Measurements from ENCODE around the gene EXTL1.
"Not testable (repeated sequence)": the region's sequence is repeated elsewhere in the genome, so short reads cannot be mapped to it uniquely, and the experiment has no call there.

Gene EXTL1

DNA sequence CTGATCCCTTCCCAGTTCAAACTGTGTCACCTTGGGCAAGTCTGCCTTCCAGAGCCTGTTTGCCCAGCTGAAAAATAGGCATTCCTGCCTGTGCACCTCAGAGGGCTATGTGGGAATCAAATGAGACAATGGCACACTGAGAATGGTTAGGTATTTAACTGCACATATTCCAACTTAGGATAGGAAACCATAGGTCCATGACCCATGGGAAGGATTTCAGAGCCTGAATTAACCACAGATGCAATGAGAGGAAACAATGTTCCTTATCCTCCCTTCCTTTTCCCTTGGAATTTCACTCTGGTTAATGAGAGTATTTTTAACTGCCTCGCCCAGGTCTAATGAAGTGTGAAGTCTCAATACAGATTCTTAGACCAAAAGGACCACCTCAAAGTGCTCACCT lies 36.4 kb upstream of the EXTL1 start:
- H3K4me3 ChIP-seq (replicated peaks; ENCODE audit: low read depth, low read length): no peak overlapping the region
- TF ChIP-seq, protein P1, sequence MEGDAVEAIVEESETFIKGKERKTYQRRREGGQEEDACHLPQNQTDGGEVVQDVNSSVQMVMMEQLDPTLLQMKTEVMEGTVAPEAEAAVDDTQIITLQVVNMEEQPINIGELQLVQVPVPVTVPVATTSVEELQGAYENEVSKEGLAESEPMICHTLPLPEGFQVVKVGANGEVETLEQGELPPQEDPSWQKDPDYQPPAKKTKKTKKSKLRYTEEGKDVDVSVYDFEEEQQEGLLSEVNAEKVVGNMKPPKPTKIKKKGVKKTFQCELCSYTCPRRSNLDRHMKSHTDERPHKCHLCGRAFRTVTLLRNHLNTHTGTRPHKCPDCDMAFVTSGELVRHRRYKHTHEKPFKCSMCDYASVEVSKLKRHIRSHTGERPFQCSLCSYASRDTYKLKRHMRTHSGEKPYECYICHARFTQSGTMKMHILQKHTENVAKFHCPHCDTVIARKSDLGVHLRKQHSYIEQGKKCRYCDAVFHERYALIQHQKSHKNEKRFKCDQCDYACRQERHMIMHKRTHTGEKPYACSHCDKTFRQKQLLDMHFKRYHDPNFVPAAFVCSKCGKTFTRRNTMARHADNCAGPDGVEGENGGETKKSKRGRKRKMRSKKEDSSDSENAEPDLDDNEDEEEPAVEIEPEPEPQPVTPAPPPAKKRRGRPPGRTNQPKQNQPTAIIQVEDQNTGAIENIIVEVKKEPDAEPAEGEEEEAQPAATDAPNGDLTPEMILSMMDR (IDR thresholded peaks at IDR 0.05; ENCODE audit: low read length, missing control alignments): no peak
- no peak for DNase-seq (ENCODE audit: low read depth)

DNA sequence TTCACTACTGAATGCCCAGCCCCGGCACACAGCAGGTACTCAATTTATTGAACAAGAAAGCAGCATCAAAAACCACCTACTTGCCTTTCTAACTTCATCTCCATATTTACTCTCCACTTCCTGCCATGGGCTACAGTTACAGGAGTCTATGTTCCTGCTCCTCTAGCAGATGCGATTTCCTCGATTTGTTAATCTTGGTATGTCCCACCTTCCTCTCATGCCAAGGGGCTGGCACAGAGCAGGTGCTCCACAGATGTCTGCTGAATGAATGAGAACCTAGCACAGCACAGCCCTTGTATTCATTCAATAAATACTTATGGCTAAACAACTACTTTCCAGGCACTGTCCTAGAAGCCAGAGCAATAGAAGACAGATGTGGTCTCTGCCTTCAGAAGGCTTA lies 35.9 kb upstream of the EXTL1 start:
- DNase-seq (ENCODE audit: low read depth): no peak
- TF ChIP-seq, protein P1 (IDR thresholded peaks at IDR 0.05; ENCODE audit: low read length, missing control alignments): no peak
- H3K4me3 ChIP-seq (replicated peaks; ENCODE audit: low read depth, low read length): no peak overlapping the region

DNA sequence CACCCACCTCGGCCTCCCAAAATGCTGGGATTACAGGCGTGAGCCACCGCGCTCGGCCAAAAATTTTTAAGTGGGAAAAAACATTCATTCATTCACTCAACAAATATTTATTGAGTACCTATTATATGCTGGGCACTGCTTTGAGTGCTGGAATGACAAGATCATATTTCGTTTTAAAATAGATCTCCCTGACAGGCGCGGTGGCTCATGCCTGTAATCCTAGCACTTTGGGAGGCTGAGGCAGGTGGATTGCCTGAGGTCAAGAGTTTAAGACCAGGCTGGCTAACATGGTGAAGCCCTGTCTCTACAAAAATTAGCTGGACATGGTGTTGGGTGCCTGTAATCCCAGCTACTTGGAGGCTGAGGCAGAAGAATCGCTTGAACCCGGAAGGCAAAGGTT lies 34.8 kb upstream of the EXTL1 start:
- not testable (repeated sequence) for H3K4me3 ChIP-seq (replicated peaks; ENCODE audit: low read depth, low read length)

DNA sequence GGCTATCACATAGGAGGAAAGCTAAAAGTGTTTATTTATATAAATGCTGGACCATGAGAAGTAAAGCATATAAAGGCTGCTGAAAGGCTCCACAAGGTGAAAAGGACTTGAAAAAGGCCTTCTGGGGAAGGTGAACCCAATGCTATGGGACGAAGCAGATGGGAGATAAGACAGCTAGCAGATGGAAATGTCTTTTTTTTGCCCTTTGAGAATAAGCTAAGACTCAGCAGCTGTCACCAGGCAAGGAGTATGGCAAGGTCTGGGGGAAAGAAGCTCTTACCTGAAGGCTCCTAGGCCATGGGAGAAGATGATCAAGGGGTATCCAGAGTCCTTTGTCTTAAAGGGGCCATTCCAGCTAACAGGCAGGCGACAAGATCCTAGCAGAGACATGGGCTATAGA lies 33.6 kb upstream of the EXTL1 start:
- H3K4me3 ChIP-seq (replicated peaks; ENCODE audit: low read depth, low read length): no peak overlapping the region
- TF ChIP-seq, protein P1 (IDR thresholded peaks at IDR 0.05; ENCODE audit: low read length, missing control alignments): no peak
- DNase-seq (ENCODE audit: low read depth): no peak

More for the DNA sequence above, 34.8 kb upstream of the EXTL1 start:
- not testable (repeated sequence) for DNase-seq (ENCODE audit: low read depth)

DNA sequence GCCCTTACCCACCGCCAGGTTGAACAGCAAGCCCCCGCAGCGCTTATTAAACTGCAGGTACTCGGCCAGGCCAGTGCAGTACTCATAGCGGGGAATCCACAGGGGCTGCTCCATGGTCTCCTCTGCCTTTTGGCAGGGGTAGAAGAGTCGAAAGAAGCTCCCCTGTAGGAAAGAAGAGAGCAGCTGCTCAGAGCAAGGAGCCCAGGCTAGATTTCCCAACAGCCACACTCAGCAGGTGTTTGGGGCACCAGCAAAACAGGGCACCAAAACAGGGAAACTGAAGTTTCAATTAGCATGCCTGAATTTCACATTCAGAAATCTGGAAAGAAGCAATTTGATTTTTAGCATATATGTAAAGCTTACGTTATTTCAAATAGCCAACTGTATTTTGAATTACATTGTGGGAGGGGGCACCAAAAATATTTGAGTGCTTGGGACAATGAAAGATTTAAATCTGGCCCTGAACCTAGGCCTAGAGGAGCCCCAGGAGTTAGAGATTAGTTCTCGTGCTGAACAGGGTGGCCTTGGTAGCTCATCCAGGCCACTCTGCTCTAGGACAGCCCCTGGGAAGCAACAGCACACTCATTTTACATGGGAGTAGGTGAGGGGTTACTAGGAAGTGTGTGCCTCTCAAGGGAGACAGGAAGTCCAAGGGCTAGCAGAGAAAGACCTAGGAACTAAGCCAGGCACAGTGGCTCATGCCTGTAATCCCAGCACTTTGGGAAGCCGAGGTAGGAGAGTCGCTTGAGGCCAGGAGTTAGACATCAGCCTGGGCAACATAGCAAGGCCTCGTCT lies 31.9 kb upstream of the EXTL1 start:
- DNase-seq (ENCODE audit: low read depth): no peak
- TF ChIP-seq, protein P1 (IDR thresholded peaks at IDR 0.05; ENCODE audit: low read length, missing control alignments): no peak
- no peak overlapping the region for H3K4me3 ChIP-seq (replicated peaks; ENCODE audit: low read depth, low read length)

DNA sequence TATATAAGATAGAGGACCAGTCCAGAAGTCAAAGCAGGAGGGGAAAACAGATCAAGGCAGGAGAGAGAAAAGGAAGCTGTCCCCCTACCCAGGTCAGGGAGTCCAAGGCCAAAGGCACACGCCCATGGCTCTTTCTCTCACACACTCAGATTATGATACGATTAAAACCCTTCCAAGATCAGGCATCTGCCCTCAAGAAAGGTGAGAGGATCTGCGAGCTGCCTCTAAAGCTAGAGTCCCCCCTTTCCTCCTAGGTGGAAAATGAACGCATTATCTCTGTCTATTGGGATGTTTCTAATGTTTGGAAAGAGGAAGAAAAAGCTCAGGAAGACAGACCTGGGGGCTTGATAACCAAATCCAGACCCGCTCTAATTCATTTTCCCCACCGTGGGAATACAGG lies 31.3 kb upstream of the EXTL1 start:
- H3K4me3 ChIP-seq (replicated peaks; ENCODE audit: low read depth, low read length): no peak overlapping the region
- TF ChIP-seq, protein P1 (IDR thresholded peaks at IDR 0.05; ENCODE audit: low read length, missing control alignments): no peak

DNA sequence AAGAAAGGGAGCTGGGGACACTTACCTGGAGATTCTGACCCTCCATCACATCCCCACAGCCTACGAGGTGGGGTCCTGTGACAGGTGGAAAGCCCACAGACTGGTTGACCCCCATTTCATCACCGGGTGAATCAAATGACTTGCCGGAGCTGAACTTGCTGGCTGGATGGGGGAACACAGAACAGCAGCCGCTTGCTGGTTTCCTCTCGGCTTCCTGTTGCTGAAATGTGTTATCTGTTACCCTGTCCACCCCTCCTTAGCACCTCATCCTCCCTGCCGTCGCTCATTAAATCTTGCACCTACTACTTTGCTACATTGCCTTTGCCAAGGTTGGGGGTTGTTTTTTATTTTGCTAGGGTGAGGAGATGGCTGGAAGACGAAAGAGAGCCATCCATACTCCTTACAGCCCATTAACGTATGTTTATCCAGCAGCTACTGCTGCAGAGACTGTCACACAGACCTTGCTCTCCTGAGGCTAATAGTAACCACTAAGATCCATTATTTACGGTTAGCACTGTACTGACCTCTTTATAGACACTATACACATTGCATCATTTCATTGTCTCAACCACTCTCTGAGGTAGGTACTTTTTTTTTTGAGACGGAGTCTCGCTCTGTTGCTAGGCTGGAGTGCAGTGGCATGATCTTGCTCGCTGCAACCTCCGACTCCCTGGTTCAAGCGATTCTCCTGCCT lies 30.7 kb upstream of the EXTL1 start:
- no peak overlapping the region for H3K4me3 ChIP-seq (replicated peaks; ENCODE audit: low read depth, low read length)
- no peak for DNase-seq (ENCODE audit: low read depth)
- TF ChIP-seq, protein P1 (IDR thresholded peaks at IDR 0.05; ENCODE audit: low read length, missing control alignments): no peak

More for the DNA sequence above, 31.3 kb upstream of the EXTL1 start:
- no peak for DNase-seq (ENCODE audit: low read depth)

All from fibroblast of pulmonary artery (primary cell).